Loucy (cell line): Measurements from ENCODE around the gene TMEM156.

Experiments used
- CTCF ChIP-seq: fragments of 200-600 bp; sonication (generic); conservative IDR thresholded peaks from 2 replicates; pipeline ENCODE4 v1.5.1; 2014; ENCODE audit warnings: mild to moderate bottlenecking, antibody characterized with exemption, low read length
- EZH2phosphoT487 ChIP-seq: fragments of 200-600 bp; IDR thresholded peaks from 2 replicates; pipeline ENCODE4 v1.6.1; 2018; ENCODE audit warnings: antibody characterized with exemption, mild to moderate bottlenecking, moderate library complexity, borderline replicate concordance

GRCh38 chr4:38943343-38943742 is 88.9 kb downstream of the TMEM156 start:
- TF ChIP-seq CTCF (no peak), EZH2phosphoT487 (no peak)
